NCI-H345 treated with DMSO at 0.1 percent for 48 hours (cell line): ENCODE results near the gene NDST3.
"Not testable (repeated sequence)": the region's sequence is repeated elsewhere in the genome, so short reads cannot be mapped to it uniquely, and the experiment has no call there.

Experiments
- DNase-seq: peaks from one replicate; lab custom pipeline; 2025; ENCODE audit not compliant: unreplicated experiment; lab: John Stamatoyannopoulos, UW

The NDST3 gene

DNA sequence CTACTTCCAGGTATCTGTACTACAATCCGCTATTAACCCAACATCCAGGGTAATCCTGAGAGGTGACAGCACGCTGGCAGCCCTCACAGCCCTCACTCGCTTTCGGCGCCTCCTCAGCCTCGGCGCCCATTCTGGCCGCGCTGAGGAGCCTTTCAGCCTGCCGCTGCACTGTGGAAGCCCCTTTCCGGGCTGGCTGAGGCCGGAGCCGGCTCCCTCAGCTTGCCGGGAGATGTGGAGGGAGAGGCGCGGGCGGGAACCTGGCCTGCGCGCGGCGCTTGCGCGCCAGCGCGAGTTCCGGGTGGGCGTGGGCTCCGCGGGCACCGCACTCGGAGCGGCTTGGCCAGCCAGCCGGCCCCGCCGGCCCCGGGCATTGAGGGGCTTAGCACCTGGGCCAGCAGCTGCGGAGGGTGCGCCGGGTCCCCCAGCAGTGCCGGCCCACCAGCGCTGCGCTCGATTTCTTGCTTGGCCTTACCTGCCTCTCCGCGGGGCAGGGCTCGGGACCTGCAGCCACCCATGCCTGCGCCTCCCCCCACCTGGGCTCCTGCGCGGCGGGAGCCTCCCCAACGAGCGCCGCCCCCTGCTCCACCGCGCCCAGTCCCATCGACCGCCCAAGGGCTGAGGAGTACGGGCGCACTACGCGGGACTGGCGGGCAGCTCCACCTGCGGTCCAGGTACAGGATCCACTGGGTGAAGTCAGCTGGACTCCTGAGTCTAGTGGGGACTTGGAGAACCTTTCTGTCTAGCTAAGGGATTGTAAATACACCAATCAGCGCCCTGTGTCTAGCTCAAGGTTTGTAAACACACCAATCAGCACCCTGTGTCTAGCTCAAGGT, 231.2 kb downstream of the NDST3 start:
- DNase-seq, result no peak

DNA sequence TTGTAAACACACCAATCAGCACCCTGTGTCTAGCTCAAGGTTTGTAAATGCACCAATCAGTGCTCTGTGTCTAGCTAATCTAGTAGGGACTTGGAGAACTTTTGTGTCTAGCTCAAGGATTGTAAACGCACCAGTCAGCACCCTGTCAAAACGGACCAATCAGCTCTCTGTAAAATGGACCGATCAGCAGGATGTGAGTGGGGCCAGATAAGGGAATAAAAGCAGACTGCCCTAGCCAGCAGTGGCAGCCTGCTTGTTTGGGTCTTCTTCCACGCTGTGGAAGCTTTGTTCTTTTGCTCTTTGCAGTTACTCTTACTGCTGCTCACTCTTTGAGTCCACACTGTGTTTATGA, 231.8 kb downstream of the NDST3 start:
- not testable (repeated sequence) for DNase-seq

DNA sequence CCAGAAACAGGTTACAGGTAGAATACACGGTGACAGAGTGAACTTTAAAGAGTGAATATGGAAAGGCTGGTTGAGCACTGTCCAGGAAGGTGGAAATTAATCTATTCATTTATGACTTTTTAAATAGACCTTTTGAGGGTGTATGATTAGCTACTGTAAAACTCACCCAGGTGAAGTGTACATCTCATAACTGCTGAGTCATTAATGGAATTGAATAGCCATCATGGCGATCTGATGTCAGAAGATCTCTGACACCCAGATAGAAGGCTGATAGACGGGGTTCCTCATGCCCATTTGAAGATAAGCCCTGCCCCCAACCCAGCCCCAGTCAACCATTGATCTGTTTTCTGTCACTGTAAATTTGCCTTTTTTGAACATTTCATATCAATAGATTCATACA, 234.5 kb downstream of the NDST3 start:
- no peak for DNase-seq

DNA sequence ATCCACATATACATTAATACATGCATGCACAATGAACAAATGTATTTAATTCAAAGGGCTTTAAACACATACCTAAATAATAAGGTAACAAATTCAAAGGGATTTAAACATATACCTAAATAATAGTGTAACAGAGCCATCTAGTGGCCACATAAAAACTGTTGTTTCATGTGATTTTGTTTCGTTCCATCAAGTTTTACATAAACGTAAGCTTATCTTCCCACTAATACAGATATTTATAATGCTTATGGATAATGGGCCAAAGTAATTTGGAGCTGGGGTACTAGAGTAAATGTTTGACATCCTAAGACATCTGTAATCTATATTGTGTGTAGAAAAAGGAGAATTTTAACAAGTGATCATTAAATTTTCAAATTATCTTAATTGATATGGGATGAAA, 236.2 kb downstream of the NDST3 start:
- DNase-seq, result peak; percentile 29

DNA sequence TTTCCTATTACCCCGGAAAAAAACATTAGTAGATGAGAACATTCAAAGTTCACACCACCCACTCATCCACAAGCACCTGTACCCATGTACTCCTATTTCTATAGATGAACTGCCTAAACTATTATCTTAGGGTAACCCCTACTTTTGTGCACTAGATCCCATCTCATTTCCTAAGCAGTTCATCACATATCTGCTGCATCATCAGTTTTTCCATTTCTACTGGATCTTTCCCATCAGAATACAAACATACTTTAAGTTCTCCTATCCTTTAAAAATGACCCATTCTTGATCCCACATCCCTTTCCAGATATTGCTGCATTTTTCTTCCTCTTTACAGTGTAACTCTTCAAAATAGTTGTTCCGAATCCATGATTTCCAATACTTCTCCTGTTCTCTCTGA, 237.5 kb downstream of the NDST3 start:
- DNase-seq, result no peak

DNA sequence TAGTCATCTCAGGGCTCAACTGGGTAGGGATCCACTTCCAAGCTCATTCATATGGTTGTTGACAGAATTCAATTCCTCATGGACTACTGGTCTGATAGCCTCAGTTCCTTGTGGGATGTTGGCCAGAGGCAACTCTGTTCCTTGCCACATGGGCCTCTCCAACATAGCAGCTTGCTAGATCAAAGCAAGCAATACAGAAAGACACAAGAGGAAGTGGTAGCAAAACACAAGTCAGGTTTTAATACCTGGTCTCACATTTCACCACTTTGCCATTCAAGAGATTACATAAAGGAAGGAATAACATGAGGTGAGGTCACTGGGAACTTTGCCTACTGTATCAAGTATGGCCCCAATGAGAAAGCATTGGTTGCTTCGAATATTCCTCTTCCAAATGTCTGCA, 239.4 kb downstream of the NDST3 start:
- DNase-seq, result no peak

DNA sequence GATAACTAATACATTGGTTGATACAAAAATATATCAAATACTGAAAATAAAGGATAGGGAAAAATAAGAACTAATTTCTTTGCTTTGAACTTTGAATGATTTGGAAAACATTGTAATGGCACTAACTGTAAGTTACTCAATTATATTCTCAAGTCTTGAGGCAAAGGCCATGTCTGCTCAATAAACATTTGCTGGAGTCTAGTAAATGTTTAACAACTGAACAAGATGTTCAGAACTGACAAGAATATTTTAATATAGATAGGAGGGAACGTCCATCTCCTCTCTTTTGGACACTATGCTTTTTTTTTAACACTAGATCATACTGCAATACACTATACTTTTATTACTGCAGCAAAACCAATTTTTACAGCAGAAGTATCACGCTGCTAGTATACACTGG, 242.3 kb downstream of the NDST3 start:
- DNase-seq, result no peak

DNA sequence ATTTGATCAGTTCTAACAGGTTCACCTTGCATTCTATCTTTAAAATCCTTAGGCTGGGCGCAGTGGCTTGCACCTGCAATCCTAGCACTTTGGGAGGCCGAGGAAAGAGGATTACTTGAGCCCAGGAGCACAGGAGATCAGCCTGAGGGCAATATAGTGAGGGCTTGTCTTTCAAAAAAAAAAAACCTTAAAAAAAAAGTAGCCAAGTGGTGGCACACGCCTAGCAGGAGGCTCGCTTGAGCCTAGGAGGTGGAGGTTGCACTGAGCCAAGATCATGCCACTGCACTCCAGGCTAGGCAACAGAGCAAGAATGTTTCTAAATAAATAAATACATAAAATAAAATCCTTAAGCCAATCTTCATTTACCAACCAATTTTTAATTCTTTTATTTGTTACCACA, 243.0 kb downstream of the NDST3 start:
- no peak for DNase-seq

DNA sequence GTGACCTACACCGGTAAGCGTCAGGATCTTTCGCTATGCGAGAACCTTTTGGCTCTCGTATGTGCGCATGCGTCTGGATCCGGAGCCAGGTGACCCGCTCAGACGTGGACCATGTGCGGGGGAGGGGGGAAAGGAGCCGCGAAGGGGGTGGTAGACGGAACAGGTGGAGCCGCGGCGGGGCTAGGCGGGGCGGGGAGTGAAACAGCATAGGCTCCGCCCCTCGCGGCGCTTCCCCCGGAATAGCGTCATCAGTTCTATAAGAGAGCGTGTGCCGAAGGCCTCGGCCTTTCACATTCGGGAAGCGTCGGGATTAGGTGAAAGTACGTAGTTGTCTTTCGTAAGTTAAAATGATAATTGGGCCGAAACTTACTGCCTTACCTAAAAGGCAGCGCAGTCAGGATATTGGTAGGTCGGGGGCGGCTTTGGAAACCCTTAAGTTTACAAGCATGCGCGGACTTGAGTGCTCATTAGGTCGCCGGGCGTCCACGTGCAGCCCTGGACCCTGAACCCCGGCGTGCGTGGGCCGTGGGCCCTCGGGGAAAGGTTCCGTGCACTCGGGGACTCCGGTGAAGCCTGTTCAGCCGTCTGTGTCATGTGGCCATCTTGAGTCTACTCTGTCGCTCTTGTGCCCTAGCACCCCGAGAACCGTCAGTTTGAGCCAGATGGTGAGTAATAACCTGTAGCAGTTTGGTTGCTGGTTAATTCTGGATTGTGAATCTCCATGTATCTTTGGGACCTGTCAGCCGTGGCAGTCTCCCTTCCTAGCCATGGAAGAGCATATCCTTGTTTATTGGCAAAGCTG, 244.4 kb downstream of the NDST3 start:
- peak; percentile 84 for DNase-seq

DNA sequence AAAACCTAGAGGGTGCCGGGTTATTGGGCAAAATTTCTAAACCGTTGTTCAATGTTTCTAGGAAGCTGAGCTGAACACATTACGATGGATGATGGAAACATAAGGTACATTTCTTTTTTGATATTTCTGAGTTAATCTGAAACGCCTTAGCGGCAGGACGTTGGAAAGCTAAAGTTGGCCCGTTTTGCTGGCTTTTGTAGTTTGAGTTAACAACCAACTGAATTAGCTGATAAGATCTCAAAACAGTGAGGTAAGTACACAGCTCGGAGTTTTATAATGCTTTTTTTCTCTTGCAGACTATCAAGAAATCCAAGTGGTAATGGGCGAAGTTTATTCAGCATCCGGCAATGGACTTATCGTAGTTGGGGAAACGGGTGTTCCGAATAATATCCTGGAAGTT, 245.0 kb downstream of the NDST3 start:
- DNase-seq, result no peak

DNA sequence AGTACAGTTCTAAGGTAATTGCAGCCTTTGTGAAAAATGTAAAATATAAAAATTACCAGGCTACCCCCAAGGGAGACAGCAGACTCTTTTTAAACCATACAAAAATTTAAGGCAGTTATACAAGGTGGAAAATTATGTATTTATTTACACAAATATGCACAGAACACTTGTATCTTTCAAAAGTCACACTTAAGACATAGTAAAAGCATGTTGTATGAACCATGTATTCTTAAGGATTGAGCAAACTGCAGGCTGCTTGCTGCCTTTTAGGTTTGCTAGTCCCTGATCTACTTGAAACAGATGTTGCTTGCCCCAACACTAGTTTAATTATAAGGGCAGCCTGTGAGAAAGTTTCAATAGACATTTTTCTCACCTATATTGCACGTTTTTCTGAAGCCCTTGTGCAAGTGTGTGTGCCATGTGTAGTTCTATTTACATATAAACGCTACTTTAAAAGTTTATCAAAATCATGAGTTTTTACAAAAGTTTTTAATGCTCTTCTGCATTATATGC, 245.7 kb downstream of the NDST3 start:
- no peak for DNase-seq

DNA sequence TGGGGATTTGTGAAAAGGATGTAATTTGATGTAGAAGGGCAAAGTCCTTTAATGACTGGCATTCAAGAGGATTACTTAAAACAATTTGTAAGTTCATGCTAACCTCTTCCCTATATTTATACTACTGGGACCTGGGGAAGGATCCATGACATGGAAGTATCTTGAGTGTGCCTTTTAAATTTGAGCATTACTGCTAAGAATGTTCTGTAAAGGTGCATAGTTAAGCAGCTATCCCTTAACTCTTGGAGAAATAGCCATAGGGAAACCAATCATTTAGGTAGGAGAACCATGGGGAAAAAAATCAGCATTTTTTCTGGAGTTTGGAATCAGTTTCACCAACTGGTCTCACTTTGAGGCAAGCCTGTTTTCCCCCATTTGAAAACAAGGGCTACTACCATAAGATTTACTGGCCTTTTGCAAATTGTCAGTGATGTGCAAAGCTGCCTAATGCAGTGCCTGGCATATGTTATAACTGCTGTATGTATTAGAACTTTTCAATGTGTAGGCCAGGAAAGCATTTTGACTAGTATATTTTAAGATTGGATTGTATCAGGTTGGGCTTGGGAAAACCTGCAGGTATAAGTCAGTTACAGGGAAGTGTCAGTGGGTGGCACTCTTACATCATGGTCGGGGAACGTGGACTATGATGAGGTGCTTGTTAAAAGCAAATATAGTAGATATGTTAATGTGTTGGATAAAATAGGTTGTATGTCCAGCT, 246.4 kb downstream of the NDST3 start:
- DNase-seq, result no peak

DNA sequence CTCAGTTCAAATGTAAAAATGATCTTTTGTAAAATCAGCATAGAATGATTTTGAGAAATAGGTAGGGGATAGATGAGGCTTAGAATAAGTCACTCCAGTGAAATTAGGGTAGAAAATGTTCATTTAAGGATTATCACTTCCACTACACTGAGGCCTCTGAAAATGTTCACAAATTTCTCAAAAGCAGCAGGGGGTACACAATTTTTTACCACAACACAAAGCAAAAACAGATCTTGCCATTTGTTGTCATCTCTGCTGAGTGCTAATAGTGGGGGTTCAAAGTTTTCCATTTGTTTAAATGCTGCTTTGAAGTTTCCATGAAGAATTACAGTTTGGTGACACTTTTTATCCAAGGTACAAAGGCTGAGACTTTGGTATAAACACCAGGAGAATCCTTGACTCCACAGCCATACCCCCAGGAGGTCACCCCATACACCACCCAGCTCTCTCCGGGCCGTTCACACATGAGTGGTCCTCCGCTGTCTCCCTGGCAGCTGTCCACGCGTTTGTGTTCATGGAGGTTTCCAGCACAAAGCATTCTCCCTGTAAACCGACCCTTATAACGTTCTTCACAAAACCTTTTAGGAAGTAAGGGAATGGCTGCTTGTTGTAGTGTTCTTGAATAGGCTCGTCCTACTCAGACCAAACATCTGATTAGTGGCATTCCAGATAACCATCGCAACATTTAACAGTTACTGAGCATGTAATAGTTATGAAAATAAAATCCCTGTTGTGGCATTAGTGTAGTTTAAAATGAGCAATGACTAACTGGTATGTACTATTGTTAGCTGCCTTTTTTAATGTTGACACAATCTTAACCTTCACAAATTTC, 247.5 kb downstream of the NDST3 start:
- no peak for DNase-seq

DNA sequence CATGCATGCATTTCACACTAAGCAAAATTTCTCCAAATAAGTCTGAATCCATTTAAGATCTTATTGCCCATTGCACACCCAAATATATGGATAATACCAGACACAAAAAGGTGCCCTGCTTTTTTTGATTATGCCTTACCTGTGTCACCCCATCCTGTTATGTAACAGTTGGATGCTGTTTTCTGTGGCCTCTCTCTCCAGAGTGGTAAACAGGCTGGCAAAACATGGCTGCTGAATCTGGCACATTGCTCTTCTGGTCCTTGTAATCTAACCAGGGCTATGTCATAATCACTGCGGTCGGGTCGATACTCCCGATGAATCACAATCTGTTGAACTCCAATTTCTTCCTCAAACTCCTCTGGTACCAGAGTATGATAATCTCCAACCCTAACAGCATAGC, 248.4 kb downstream of the NDST3 start:
- DNase-seq, result no peak

DNA sequence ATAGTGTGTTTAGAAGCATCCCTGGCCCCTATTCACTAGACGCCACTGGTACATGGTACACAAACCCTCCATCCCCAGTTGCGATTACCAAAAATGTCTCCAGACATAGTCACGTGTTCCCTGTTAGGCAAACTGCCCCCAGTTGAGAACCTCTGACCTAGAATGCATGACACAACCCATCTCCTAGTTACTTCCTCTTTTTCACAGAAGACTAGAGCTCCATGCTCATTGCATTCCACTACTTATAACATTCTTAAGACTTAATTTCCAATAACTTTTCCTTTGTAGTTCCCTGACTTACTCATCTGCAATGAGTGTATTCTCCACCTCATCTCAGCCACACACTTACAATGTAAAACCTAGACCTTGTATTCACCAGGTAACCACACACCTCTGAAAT, 249.9 kb downstream of the NDST3 start:
- DNase-seq, result no peak

DNA sequence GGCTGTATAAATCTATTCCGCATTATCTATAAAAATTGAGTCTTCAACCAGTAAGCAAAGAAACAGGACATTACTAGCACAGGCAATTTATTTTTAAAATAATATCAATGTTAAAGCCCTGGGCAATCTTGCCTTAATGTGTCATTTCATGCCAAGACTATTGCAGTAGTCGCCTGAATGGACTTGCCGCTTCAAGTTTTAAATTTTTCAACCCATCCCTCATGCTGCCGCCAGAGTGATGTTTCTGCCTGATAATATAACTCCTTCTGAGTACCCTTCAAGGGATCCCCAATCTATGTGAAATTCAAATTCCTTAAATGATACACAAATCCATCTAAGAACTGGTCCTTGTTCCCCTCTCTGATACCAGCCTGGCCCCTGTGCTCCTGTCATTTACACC, 251.6 kb downstream of the NDST3 start:
- no peak for DNase-seq

DNA sequence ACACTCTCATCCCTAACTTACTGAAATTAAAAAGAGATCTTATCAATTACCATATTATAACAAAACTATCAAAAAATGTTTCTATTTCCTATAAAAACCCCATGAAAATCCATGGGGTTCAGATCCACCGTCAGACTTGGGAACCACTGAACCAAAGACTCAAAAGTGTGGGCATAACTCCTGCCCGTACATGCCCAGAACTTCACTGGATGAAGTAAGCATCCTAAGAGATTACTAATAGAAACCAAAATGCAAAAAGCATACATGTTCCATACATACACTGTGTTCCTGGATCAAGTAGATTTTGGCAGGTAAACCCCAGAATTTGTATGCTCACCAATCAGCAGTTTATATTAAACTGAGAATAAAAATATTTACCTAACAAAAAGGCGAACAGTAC, 252.4 kb downstream of the NDST3 start:
- no peak for DNase-seq

DNA sequence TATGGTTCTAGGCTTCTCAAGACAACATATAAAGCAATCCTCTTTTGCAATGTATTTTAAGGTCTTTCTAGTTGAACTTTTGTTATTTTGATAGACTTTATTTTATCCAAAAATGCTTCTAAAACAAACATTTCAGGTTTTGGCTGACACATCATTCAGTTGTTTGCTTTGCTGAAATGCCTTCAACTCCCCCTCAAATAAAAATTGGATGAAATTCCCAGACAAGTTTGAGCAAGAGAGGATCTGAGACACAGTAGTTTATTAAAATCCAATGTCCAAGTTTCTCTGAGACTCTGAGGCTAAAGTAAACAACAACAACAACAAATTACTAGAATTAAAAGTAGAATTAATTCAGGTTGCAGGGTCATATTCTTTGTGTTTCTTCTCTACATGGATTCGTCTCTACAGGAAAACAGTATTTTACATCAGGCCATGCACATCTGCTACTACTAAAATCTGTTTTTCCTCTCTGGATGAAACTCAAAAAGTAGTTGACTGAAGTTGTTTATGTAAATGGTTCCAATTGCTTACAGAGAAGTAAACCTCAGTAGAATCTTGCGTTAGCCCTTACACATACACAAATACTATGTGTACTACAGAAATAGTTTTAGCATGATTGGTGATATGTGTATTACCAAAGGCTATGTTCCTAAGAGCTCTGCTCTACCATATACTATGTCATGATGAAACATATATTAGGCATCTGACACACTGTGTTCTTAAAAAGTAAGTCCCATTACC, 253.6 kb downstream of the NDST3 start:
- no peak for DNase-seq

DNA sequence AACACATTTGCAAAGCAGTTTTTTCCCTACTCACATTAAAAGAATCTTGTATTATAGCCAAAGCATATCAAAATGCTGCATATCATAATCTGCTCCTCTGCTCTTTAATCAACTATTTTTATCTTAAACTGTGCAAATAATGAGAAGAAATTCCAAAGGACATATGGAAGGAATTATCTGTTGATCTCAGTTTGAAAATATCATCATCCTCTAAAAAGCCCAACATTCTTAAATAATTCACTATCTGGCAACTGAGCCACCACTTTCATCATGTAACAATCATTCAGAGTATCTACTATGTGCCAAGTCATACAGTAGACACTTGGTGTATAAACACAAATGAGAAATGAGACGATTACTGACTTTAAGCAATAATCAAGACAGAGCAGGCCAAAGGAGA, 255.5 kb downstream of the NDST3 start:
- no peak for DNase-seq

DNA sequence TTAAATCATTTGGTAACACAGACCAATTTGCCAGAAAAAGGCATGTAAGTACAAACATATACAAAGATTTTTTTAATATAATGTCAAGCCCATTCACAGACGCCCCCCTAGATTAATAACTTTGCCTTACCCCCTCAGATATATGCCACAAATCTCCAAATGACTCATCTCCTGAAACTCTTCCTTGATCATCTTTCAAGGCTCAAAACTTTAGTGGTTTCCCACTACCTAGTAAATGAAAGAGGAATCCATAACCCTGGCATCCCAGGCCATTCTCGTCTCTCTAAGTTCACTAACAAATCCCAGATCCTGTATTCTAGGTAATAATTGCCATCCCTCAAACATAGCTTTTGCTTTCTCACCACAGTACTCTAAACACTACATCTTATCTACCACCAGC, 256.7 kb downstream of the NDST3 start:
- no peak for DNase-seq
